Vagina (tissue), 2 donors: Measurements from ENCODE around the gene GCNT1.

ENCODE experiments used
- CTCF ChIP-seq, 3 experiments: fragments of 450-650 bp in 2 of 3; fragments of 200-600 bp in 1 of 3; sonication (generic) in 1 of 3; IDR thresholded peaks; one replicate each; pipeline ENCODE4 v1.5.1; 2017 to 2019; ENCODE audit warnings: antibody characterized with exemption in 3 of 3, mild to moderate bottlenecking in 2 of 3, moderate library complexity in 2 of 3
- POLR2A ChIP-seq, 2 donors: fragments of 450-650 bp; IDR thresholded peaks; one replicate each; pipeline ENCODE4 v1.6.1; 2017; ENCODE audit warnings: antibody characterized with exemption in 2 of 2, mild to moderate bottlenecking in 2 of 2, moderate library complexity in 2 of 2
- POLR2AphosphoS5 ChIP-seq, 2 donors: sonication (generic); formaldehyde crosslinking; IDR thresholded peaks; one replicate each; pipeline ENCODE4 v1.9.0; 2017; ENCODE audit warnings: antibody characterized with exemption in 2 of 2, mild to moderate bottlenecking in 2 of 2, low read depth in 1 of 2; ENCODE audit not compliant: insufficient read depth in 1 of 2

- TF ChIP-seq CTCF (IDR thresholded peaks at IDR 0.05) (peak in 1 of 3 experiments; percentile 14), POLR2A (IDR thresholded peaks at IDR 0.05) (no peak), POLR2AphosphoS5 (IDR thresholded peaks at IDR 0.05; ENCODE audit: insufficient read depth in 1 of 2, low read depth in 1 of 2) (peak in 1 of 2 donors; percentile 1)
Observed at GRCh38 chr9:76459694-76460635, 983 bp downstream of the GCNT1 start.
